Breast epithelium (tissue), 4 donors: ENCODE data around the gene WFDC2. TPM values are rescaled to one million over a fixed set of nuclear protein-coding genes. Genes with fewer than 3 reads are reported as not detected.

Source experiments
- DNase-seq, 2 donors: peaks; one replicate each; pipeline ENCODE4 v3.0.0-alpha.2; 2019; ENCODE audit warnings: low spot score in 2 of 2
- H3K27ac ChIP-seq, 2 donors: fragments of 200-600 bp; sonication (generic) in 1 of 2; one replicate each; pipeline ENCODE4 v1.5.1; 2016 to 2019; ENCODE audit warnings: mild to moderate bottlenecking in 1 of 2
- H3K27me3 ChIP-seq, 2 donors: fragments of 200-600 bp; sonication (generic) in 1 of 2; one replicate each; pipeline versions ENCODE4 v1.5.1 to v1.6.0; 2017 to 2019; ENCODE audit warnings: control low read depth in 1 of 2, mild to moderate bottlenecking in 1 of 2
- H3K36me3 ChIP-seq: fragments of 200-600 bp; one replicate; pipeline ENCODE4 v1.5.1; 2019
- H3K4me1 ChIP-seq, 2 donors: fragments of 200-600 bp; sonication (generic); one replicate each; pipeline ENCODE4 v1.5.1; 2016 to 2019; ENCODE audit warnings: control low read depth in 1 of 2
- H3K4me3 ChIP-seq, 3 donors: fragments of 200-600 bp; sonication (generic); 1 replicate in 2 of 3; 2 replicates in 1 of 3; pipeline ENCODE4 v1.5.1; 2016 to 2019; ENCODE audit warnings: mild to moderate bottlenecking in 3 of 3, moderate library complexity in 2 of 3
- H3K9me3 ChIP-seq, 2 donors: fragments of 200-600 bp; sonication (generic) in 1 of 2; one replicate each; pipeline ENCODE4 v1.5.1; 2016 to 2019; ENCODE audit warnings: control low read depth in 1 of 2
- POLR2A ChIP-seq: fragments of 450-650 bp; IDR thresholded peaks from one replicate; pipeline ENCODE4 v1.6.1; 2016; ENCODE audit warnings: antibody characterized with exemption, mild to moderate bottlenecking, moderate library complexity
- POLR2AphosphoS5 ChIP-seq, 3 donors: sonication (generic); formaldehyde crosslinking; IDR thresholded peaks; one replicate each; pipeline ENCODE4 v1.6.1; 2017; ENCODE audit warnings: antibody characterized with exemption in 3 of 3
- intact Hi-C: fragments of 100-400 bp; cut with DNase I; formaldehyde crosslinking; loops from one replicate; pipeline ENCODE4 v1.15.1; 2023; ENCODE audit warnings: low total_unique reads
- total RNA-seq, 3 donors: library from RNA; depleted of rRNA; stranded (reverse); fragments of >200 nt; gene quantifications; one replicate each; pipeline ENCODE4 v1.1.0, GENCODE V29; 2016
- TF ChIP-seq, protein P1 (sequence below), 3 donors: fragments of 450-650 bp; IDR thresholded peaks; one replicate each; pipeline ENCODE4 v1.5.1; 2016 to 2017; ENCODE audit warnings: antibody characterized with exemption in 3 of 3, mild to moderate bottlenecking in 3 of 3, moderate library complexity in 3 of 3

Gene WFDC2
- total RNA-seq, 3 donors from 2014 or later, result 43.9 to 106 TPM; not detected in 1

DNA sequence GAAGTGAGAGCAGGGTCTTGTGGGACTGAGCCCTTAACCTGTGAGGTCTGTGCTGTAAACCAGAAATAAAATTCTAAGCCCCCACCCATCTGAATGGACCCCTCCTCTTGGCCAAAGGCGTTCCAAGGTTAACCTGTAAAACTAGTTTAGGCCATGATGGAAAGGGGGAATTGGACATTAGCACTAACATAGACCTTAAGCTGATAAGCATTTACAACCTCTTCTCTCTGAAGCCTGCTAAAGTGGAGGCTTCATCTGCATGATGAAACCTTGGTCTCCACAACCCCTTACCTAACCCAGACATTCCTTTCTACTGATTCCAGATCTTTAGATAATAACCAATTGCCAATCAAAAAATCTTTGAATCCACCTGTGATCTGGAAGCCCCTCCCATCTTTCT lies 27.8 kb upstream of the WFDC2 start:
- intact Hi-C loops, result no loop called here
- no peak for TF ChIP-seq POLR2A
- TF ChIP-seq, protein P1, sequence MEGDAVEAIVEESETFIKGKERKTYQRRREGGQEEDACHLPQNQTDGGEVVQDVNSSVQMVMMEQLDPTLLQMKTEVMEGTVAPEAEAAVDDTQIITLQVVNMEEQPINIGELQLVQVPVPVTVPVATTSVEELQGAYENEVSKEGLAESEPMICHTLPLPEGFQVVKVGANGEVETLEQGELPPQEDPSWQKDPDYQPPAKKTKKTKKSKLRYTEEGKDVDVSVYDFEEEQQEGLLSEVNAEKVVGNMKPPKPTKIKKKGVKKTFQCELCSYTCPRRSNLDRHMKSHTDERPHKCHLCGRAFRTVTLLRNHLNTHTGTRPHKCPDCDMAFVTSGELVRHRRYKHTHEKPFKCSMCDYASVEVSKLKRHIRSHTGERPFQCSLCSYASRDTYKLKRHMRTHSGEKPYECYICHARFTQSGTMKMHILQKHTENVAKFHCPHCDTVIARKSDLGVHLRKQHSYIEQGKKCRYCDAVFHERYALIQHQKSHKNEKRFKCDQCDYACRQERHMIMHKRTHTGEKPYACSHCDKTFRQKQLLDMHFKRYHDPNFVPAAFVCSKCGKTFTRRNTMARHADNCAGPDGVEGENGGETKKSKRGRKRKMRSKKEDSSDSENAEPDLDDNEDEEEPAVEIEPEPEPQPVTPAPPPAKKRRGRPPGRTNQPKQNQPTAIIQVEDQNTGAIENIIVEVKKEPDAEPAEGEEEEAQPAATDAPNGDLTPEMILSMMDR (IDR thresholded peaks at IDR 0.05), result no peak
- TF ChIP-seq POLR2AphosphoS5 (IDR thresholded peaks at IDR 0.05), result no peak
- Histone ChIP-seq H3K4me1 (no peaks in the 10 kb centered on the region), H3K27ac (no peak overlapping the region), H3K4me3 (no peak overlapping the region), H3K27me3 (no peaks in the 10 kb centered on the region), H3K36me3 (no peaks in the 10 kb centered on the region), H3K9me3 (no peaks in the 10 kb centered on the region)
- DNase-seq, result no peak

DNA sequence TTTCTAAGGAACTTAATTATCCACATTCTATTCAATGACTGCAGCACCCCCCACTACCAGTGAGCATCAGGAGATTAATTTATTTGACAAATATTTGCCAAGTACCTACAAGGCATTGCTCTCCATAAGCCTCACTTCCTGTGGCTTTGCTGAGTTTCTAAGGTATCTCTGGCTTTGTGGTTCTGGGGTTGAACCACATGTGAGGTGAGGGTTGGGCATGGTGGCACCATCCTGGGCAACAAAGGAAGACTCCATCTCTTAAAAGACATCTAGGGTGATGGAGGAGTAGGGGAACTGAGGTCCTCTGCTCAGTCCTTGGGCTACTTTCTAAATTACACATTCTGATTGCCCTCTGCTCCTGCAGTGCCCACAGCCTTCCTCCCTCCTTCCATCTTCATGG lies 25.5 kb upstream of the WFDC2 start:
- no peak for DNase-seq
- Histone ChIP-seq H3K4me3 (no peak overlapping the region), H3K27ac (no peak overlapping the region), H3K4me1 (no peaks in the 10 kb centered on the region), H3K9me3 (no peaks in the 10 kb centered on the region), H3K36me3 (no peaks in the 10 kb centered on the region), H3K27me3 (no peaks in the 10 kb centered on the region)
- TF ChIP-seq POLR2AphosphoS5 (IDR thresholded peaks at IDR 0.05), result no peak
- TF ChIP-seq, protein P1 (IDR thresholded peaks at IDR 0.05), result no peak
- TF ChIP-seq POLR2A, result no peak
- intact Hi-C loops, result no loop called here

DNA sequence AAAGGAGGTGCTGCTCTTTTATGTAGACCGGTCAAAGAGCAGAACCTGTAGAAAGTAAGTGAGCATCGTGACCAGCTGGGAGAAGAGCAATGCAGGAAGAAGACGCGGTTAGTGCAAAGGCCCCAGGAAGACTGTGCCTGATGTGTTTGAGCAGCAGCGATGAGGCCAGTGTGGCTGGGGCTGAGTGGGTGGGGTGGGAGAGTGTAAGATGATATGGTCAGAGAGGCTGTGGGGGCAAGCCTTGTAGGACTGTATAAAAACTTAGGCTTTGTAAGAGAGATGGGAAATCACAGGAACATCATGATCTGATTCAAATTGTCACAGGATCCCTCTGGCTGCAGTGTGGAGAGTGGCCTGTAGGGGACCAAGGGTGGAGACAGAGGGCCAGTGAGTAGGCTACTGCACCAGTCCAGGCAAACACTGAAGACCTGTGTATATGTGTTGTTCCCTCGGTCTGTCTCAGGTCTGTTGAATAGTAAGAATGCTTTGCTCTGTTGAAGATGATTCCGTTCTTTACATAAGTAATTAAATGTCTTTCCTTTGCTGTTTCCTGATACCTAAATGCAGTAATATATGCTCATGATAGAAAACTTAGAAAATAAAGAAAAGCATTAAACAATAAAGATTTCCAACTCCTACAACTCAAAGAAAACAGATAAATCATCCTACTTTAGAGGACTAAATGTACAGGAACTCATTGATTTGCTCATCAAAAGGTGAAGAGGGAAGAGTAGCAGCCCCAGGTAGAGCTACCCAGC lies 23.6 kb upstream of the WFDC2 start:
- Histone ChIP-seq H3K4me1 (no peaks in the 10 kb centered on the region), H3K9me3 (no peaks in the 10 kb centered on the region), H3K36me3 (no peaks in the 10 kb centered on the region), H3K27me3 (no peaks in the 10 kb centered on the region), H3K27ac (no peak overlapping the region), H3K4me3 (no peak overlapping the region)
- no peak for DNase-seq
- intact Hi-C loops, result loop anchor here (5.0 kb wide), 1 partner anchor 124 kb away; no protein-coding TSS in a partner anchor
- TF ChIP-seq, protein P1 (IDR thresholded peaks at IDR 0.05), result peak in 1 of 3 donors; percentile 16
- TF ChIP-seq POLR2A, result no peak

DNA sequence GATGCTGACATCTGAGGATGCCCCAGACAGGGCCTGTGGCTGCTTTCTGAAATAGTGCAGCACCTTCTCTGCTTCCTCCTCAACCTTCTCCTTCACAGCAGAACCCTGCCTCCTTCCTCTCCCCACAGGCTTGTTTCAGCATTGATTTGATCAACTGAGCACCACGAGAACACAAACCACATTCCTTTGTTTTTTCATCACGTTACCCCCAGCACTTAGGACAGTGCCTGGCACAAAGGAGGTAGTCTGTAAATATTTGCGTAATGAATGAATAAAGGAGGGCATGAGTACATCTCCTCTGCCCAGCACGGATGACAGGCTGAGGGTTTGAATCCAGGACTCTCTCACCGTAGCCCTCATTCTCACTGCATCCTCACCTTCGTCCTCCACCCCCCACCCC lies 21.3 kb upstream of the WFDC2 start:
- Histone ChIP-seq H3K4me1 (no peaks in the 10 kb centered on the region), H3K27ac (no peak overlapping the region), H3K4me3 (no peak overlapping the region), H3K27me3 (no peaks in the 10 kb centered on the region), H3K36me3 (no peaks in the 10 kb centered on the region), H3K9me3 (no peaks in the 10 kb centered on the region)
- DNase-seq, result no peak
- intact Hi-C loops, result loop anchor here (5.0 kb wide), 1 partner anchor 126 kb away; no protein-coding TSS in a partner anchor
- TF ChIP-seq POLR2A (no peak), POLR2AphosphoS5 (IDR thresholded peaks at IDR 0.05) (no peak)
- TF ChIP-seq, protein P1 (IDR thresholded peaks at IDR 0.05), result no peak

DNA sequence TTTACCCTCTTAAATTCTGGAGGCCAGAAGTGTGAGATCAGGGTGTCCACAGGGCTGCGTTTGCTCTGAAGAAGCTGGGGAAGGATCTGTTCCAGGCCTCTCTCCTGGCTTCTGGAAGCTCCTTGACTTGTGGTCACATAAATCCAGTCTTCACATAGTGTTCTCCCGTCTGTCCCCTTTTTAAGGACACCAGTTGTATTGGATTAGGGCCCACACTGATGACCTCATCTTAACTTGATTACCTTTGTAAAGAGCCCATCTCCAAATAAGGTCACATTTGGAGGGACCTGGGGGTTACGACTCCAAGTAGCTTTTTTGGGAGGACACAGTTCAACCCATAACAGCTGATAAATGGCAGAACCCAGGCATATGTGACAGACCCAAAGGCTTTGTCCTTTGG lies 20.0 kb upstream of the WFDC2 start:
- TF ChIP-seq, protein P1 (IDR thresholded peaks at IDR 0.05), result no peak
- TF ChIP-seq POLR2AphosphoS5 (IDR thresholded peaks at IDR 0.05) (no peak), POLR2A (no peak)
- Histone ChIP-seq H3K4me1 (no peaks in the 10 kb centered on the region), H3K4me3 (no peak overlapping the region), H3K36me3 (no peaks in the 10 kb centered on the region), H3K9me3 (no peaks in the 10 kb centered on the region), H3K27ac (peak overlapping the region in 1 of 2 donors; percentile 38), H3K27me3 (no peaks in the 10 kb centered on the region)
- intact Hi-C loops, result loop anchor here (5.0 kb wide), 1 partner anchor 127 kb away; no protein-coding TSS in a partner anchor
- DNase-seq, result no peak
